IPS-18c (cell line): Measurements from ENCODE around the gene ZC3H7B.
"Not testable (repeated sequence)": the region's sequence is repeated elsewhere in the genome, so short reads cannot be mapped to it uniquely, and the experiment has no call there.

Experiments
- H3K4me3 ChIP-seq: 2 replicates; pipeline ENCODE4 v1.7.0; 2013; ENCODE audit warnings: low read depth, mild to moderate bottlenecking, low read length, moderate library complexity; ENCODE audit not compliant: insufficient read depth
- H3K9me3 ChIP-seq: one replicate; pipeline ENCODE4 v1.6.1; 2013; ENCODE audit warnings: mild to moderate bottlenecking, low read length, moderate library complexity; ENCODE audit not compliant: control insufficient read depth, insufficient read depth

ZC3H7B gene

DNA sequence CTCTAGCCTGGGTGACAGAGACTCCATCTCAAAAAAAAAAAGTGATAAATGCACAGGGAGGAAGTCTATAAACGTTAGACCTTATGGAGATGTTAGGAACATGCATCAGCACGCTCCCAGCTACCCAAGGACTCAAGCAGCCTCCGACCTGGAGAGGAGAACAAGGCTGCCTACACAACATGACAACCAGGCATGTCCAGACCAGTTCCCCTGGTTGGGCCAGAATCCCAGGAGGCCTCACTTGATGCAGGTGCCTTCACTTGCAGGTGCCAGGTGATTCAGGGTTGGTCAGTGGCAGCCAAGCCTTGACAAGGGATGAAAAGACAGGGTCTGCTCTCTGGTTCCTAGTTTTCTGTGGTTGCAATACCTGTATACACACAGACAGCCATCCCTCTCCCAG, 21.3 kb upstream of the ZC3H7B start:
- no peak overlapping the region; the same call in 1 of the 2 replicates for H3K4me3 ChIP-seq
- H3K9me3 ChIP-seq = no peaks in the 10 kb centered on the region

GRCh38 chr22:41280854-41281253, 20.5 kb upstream of the ZC3H7B start:
- H3K4me3 ChIP-seq = no peak overlapping the region
- no peaks in the 10 kb centered on the region for H3K9me3 ChIP-seq

- no peaks in the 10 kb centered on the region for H3K9me3 ChIP-seq
- no peak overlapping the region for H3K4me3 ChIP-seq
Measured at GRCh38 chr22:41284465-41284864, 16.9 kb upstream of the ZC3H7B start.

DNA sequence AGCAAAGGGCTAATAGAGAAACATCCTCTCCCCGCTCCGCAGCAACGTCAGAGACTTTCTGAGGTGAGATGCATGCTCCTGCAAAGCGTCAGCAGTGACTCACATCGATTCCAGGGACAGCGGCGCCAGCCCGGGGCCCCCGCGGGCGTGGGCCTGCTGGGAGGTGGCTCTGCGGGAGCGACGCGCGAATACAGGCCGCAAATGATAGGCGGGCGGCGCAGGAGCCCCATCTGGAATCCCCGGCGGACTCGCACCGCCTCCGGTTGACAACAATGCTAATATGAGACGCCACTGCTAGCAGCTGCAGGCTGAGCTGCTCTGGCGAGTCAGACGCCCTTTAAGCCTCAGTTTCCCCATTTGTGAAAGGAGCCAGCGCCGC, 15.9 kb upstream of the ZC3H7B start:
- Histone ChIP-seq H3K4me3 (peak overlapping the region; percentile 84), H3K9me3 (no peaks in the 10 kb centered on the region)

- H3K9me3 ChIP-seq = peaks cover under 1% of the 10 kb centered on the region
- H3K4me3 ChIP-seq = peak within 1 kb of the TSS; percentile 84
Measured at GRCh38 chr22:41285820-41286638, 15.3 kb upstream of the ZC3H7B start, which contains the start of gene RANGAP1. Gene RANGAP1, minus strand, starts transcription at chr22:41286187. Its CDS starts 5,143 bp downstream, at chr22:41281044.

DNA sequence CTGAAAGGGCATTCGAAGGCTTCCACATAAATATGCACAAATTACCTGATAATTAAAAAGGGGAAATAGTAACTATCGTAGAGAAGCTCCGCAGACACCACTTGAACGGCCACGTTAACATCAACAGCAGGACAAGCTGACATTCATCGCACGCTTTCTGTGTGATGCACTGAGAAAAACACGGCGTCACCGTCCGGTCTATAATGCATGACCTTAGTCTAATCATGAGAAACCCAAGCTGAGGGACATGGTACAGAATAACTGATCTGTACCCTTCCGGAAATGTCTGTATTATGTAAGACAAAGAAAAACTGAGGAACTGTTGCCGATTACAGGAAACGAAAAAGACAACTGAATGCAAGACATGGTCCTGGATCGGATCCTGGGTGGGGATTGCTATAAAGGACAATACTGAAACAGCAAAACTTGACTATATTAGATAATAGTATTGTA, 14.7 kb upstream of the ZC3H7B start:
- Histone ChIP-seq H3K9me3 (peaks cover 3% of the 10 kb centered on the region), H3K4me3 (peak overlapping the region; percentile 47; the same call in 1 of the 2 replicates)

- Histone ChIP-seq H3K9me3 (peaks cover 3% of the 10 kb centered on the region), H3K4me3 (no peak overlapping the region; the same call in 1 of the 2 replicates)
Measured at GRCh38 chr22:41288245-41288946, 12.9 kb upstream of the ZC3H7B start.

GRCh38 chr22:41289671-41290070, 11.7 kb upstream of the ZC3H7B start:
- Histone ChIP-seq H3K9me3 (peaks cover 5% of the 10 kb centered on the region), H3K4me3 (no peak overlapping the region)

DNA sequence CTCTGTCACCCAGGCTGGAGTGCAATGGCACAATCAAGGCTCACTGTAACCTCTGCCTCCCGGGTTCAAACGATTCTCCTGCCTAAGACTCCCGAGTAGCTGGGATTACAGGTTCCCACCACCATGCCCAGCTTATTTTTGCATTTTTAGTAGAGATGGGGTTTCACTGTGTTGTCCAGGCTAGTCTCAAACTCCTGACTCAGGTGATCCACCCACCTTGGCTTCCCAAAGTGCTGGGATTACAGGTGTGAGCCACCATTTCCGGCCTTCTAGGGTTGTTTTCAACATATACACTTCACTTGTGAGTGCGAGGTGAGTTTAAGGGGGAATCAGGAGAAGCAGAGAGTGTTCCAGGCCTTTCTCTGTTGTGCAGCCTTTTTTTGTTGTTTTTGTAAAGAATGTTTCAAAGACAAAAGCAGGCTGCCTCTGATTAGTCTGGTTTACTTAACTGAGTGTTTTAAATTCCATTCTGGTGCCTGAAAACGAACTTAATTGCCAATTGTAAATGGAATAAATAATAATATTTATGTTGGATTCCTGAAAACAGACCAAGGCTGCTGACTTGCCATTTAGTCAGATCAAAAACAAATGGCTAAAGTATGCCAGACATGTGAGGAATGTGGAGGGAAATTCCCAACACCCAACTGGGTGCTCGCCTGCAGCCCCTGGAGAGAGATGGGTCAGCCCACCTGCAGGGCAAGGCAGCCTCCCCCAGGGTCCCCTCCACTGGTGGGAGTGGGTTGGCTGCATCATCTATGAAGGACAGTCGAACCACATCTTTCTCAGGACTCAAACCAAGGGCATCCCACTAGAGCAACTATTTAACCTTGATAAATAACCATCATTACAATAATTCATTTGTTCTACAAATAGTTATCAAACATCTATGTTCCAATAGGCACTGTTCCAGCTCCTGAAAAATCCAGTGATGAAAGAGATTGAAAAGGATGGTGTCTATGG, 10.8 kb upstream of the ZC3H7B start:
- H3K9me3 ChIP-seq = peaks cover 5% of the 10 kb centered on the region
- no peak overlapping the region; the same call in 1 of the 2 replicates for H3K4me3 ChIP-seq

DNA sequence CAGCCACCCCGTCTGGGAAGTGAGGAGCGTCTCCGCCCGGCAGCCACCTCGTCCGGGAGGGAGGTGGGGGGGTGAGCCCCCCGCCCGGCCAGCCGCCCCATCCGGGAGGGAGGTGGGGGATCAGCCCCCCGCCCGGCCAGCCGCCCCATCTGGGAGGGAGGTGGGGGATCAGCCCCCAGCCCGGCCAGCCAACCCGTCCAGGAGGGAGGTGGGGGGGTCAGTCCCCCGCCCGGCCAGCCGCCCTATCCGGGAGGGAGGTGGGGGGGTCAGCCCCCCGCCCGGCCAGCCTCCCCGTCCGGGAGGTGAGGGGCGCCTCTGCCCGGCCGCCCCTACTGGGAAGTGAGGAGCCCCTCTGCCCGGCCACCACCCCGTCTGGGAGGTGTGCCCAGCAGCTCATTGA, 6.5 kb upstream of the ZC3H7B start:
- H3K9me3 ChIP-seq, H3K4me3 ChIP-seq: not testable (repeated sequence)

GRCh38 chr22:41296826-41297667, 4.3 kb upstream of the ZC3H7B start:
- no peak overlapping the region for H3K4me3 ChIP-seq
- peaks cover 3% of the 10 kb centered on the region for H3K9me3 ChIP-seq

- Histone ChIP-seq H3K9me3 (no peaks in the 10 kb centered on the region), H3K4me3 (0 out of 2 replicates have a peak overlapping the region, but pooled peaks have one; percentile 81)
Measured at GRCh38 chr22:41300661-41301060, 664 bp upstream of the ZC3H7B start.

DNA sequence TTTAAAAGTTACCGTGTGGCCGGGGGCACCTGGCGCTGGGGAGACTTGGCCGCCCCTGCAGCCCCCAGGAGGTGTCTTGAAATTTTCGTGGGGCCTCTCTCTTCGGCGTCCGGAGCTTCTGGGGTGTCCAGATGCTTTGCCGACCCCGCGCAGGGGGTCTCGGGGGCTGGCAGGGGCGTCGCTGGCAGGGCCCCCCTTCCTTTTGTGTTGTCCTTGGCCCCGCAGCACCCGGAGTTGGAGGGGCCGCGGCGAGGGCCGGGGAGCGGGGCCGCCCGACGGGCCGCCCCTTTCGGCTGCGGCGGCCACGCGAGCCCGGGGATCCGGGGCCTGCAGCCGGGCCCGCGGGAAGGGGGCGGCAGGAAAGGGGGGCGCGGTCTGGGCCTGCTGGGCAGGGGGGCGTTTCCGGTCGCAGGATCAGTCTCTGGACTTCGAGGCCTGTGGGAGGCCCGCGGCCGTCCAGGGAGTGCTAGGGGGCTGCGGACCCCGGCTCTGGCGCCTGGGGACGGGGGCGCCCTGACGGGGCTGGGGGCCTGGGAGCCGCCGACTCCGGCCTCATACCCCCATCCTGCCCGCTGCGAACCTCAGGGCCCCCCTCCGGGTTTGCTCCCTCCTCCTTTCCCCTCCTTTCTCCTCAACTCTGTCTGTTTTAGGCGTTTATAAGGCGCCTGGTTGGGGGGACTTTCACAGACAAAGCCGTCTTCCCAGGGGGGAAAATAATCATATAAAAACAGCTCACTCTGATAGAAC, 869 bp downstream of the ZC3H7B start:
- Histone ChIP-seq H3K4me3 (peak overlapping the region; percentile 81), H3K9me3 (no peaks in the 10 kb centered on the region)

- Histone ChIP-seq H3K4me3 (peak overlapping the region; percentile 81), H3K9me3 (no peaks in the 10 kb centered on the region)
Measured at GRCh38 chr22:41302811-41303210, 1.5 kb downstream of the ZC3H7B start.

DNA sequence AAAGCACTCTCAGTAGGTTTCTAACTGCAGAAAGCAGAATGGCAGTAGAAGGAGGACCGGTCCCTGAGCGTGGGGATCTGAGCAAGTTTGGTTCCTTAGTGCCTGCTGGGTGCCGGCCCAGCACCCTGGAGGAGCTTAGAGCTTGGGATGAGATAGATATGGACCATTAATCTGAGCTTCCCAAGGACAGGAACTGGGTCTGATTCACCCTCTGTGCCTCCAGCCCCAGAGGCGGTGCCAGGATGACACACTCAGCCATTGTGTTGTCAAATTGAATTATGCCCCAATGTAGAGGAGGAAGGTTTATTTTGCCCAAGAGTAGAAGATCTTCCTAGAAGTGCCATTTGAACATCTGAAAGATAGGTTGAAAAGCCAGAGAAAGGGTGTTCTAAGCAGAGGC, 4.3 kb downstream of the ZC3H7B start:
- Histone ChIP-seq H3K9me3 (no peaks in the 10 kb centered on the region), H3K4me3 (no peak overlapping the region)

DNA sequence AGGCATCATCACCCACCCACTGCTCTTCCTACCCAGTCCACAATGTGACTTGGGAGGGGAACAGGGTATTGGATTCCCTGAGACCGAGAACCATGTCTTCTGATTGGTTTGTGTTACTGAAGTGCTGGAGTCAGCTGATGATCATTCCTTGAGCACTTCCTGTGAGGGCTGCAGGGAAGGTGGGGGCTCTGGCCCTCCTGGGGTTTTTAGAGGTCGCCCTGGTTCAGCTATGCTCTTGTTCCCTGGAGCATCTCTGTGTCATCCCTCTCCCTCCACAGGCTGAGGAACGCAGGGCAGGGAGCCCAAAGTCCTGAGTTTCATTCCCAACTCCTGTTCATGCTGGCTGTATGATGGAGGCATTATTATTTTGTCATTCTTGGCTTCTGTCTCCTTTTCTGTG, 6.7 kb downstream of the ZC3H7B start:
- H3K9me3 ChIP-seq = no peaks in the 10 kb centered on the region
- no peak overlapping the region for H3K4me3 ChIP-seq
